ENCODE measurements around the gene FCHSD2.
"Not testable (repeated sequence)": the region's sequence is repeated elsewhere in the genome, so short reads cannot be mapped to it uniquely, and the experiment has no call there.

Gene FCHSD2

GRCh38 chr11:72813740-72814285 is 328.3 kb downstream of the FCHSD2 start:
- DNase-seq: peak; percentile 99

- DNase-seq: peak; percentile 98
Measured at GRCh38 chr11:72812967-72813739, 329.0 kb downstream of the FCHSD2 start.

- DNase-seq: no peak
Measured at GRCh38 chr11:72812604-72812966, 329.5 kb downstream of the FCHSD2 start.

- DNase-seq: not testable (repeated sequence)
Measured at GRCh38 chr11:72811686-72812085, 330.4 kb downstream of the FCHSD2 start.

- no peak for DNase-seq
Measured at GRCh38 chr11:72808331-72808798, 333.8 kb downstream of the FCHSD2 start.

GRCh38 chr11:72807792-72808191 is 334.3 kb downstream of the FCHSD2 start:
- DNase-seq: peak; percentile 98

- DNase-seq: peak; percentile 98
Measured at GRCh38 chr11:72807021-72807693, 335.0 kb downstream of the FCHSD2 start.

GRCh38 chr11:72806378-72806777 is 335.7 kb downstream of the FCHSD2 start:
- peak; percentile 66 for DNase-seq

GRCh38 chr11:72805216-72805615 is 336.9 kb downstream of the FCHSD2 start:
- no peak for DNase-seq

GRCh38 chr11:72802822-72803221 is 339.3 kb downstream of the FCHSD2 start:
- DNase-seq: no peak

- no peak for DNase-seq
Measured at GRCh38 chr11:72799441-72799840, 342.7 kb downstream of the FCHSD2 start.

- no peak for DNase-seq
Measured at GRCh38 chr11:72798361-72798760, 343.8 kb downstream of the FCHSD2 start.

- peak; percentile 100 for DNase-seq
Measured at GRCh38 chr11:72793425-72794367, 348.4 kb downstream of the FCHSD2 start, which contains the start of gene STARD10. Gene STARD10, minus strand, starts transcription at chr11:72794047. Its CDS starts 12,866 bp downstream, at chr11:72781181.

- no peak for DNase-seq
Measured at GRCh38 chr11:72793076-72793424, 349.1 kb downstream of the FCHSD2 start.

GRCh38 chr11:72792437-72793021 is 349.6 kb downstream of the FCHSD2 start:
- no peak for DNase-seq

GRCh38 chr11:72791228-72791627 is 350.9 kb downstream of the FCHSD2 start:
- not testable (repeated sequence) for DNase-seq

GRCh38 chr11:72789493-72790131 is 352.5 kb downstream of the FCHSD2 start:
- no peak for DNase-seq

GRCh38 chr11:72788241-72788640 is 353.9 kb downstream of the FCHSD2 start:
- no peak for DNase-seq

- DNase-seq: peak; percentile 99
Measured at GRCh38 chr11:72787216-72788104, 354.7 kb downstream of the FCHSD2 start.

All from OCI-M1 (cell line).